Adrenal gland (tissue), 12 donors: Measurements from ENCODE around the gene RAD17. TPM values are rescaled to one million over a fixed set of nuclear protein-coding genes. Genes with fewer than 3 reads are reported as not detected.
"Not testable (repeated sequence)": the region's sequence is repeated elsewhere in the genome, so short reads cannot be mapped to it uniquely, and the experiment has no call there.

Experiments
- DNase-seq, 7 donors: peaks; one replicate each; pipeline ENCODE4 v3.0.0-alpha.2; 2019 to 2020
- H3K27ac ChIP-seq, 5 donors: fragments of 200-600 bp; sonication (generic) in 4 of 5; 1 replicate in 3 of 5; 2 replicates in 2 of 5; pipeline versions ENCODE4 v1.5.1 to v1.8.0; 2016 to 2020; ENCODE audit warnings: mild to moderate bottlenecking in 1 of 5
- H3K27me3 ChIP-seq: fragments of 200-600 bp; 2 replicates; pipeline ENCODE4 v1.8.0; 2021
- H3K36me3 ChIP-seq, 2 donors: fragments of 200-600 bp; replicated peaks in 1 of 2; 1 replicate in 1 of 2; 2 replicates in 1 of 2; pipeline versions ENCODE4 v1.5.1 to v1.8.0; 2018 to 2022
- H3K4me1 ChIP-seq, 2 donors: fragments of 200-600 bp; replicated peaks in 1 of 2; 1 replicate in 1 of 2; 2 replicates in 1 of 2; pipeline versions ENCODE4 v1.5.1 to v1.8.0; 2018 to 2021
- H3K4me3 ChIP-seq, 4 donors: fragments of 200-600 bp; sonication (generic) in 3 of 4; one replicate each; pipeline ENCODE4 v1.5.1; 2016 to 2018
- H3K9me3 ChIP-seq, 3 donors: fragments of 200-600 bp; sonication (generic) in 1 of 3; replicated peaks in 1 of 3; 1 replicate in 2 of 3; 2 replicates in 1 of 3; pipeline versions ENCODE4 v1.5.1 to v1.8.0; 2016 to 2021
- POLR2A ChIP-seq, 2 donors: fragments of 450-650 bp; IDR thresholded peaks; one replicate each; pipeline ENCODE4 v1.6.1; 2017; ENCODE audit warnings: antibody characterized with exemption in 2 of 2, mild to moderate bottlenecking in 2 of 2, moderate library complexity in 1 of 2
- WGBS, 4 donors: extraction: QIAGEN DNeasy Blood & Tissue Kit in 2 of 4; methylation state at CpG; one replicate each; pipeline versions ENCODE4 v1.1.5 to v1.1.7; 2013 to 2017; 5-methylcytosine and 5-hydroxymethylcytosine counted together
- intact Hi-C, 2 donors: fragments of 100-400 bp; cut with DNase I; formaldehyde crosslinking; loops; one replicate each; pipeline versions ENCODE4 v1.14.1 to v1.15.0; 2022 to 2023
- polyA plus RNA-seq, 3 donors: library from polyadenylated mRNA; stranded (reverse); fragments of 200-250 nt in 2 of 3; fragments of 350-450 nt in 1 of 3; fragmentation: Illumina TruSeq in 1 of 3; extraction: RNeasy Lipid Tissue Mini Kit (QIAGEN cat#74804) in 1 of 3; gene quantifications; one replicate each; pipeline ENCODE4 v1.2.3, GENCODE V29; 2013 to 2014
- total RNA-seq, 9 donors: library from RNA; depleted of rRNA in 4 of 9; stranded (reverse); fragments of >200 nt in 4 of 9; fragments of 120-200 nt in 1 of 9; fragmentation: NEBNext Ultra II Directional in 1 of 9; extraction: Animal tissue kit (Norgen Biotek cat#: 25700) in 1 of 9; gene quantifications; one replicate each; pipeline versions ENCODE4 v1.1.0 to v1.2.4, GENCODE V29; 2013 to 2023
- TF ChIP-seq, protein P1 (sequence below), 6 experiments: fragments of 450-650 bp in 4 of 6; fragments of 200-600 bp in 2 of 6; sonication (generic) in 1 of 6; IDR thresholded peaks; 1 replicate in 5 of 6; 2 replicates in 1 of 6; pipeline versions ENCODE4 v1.5.1 to v1.8.0; 2016 to 2021; ENCODE audit warnings: antibody characterized with exemption in 6 of 6, mild to moderate bottlenecking in 2 of 6, moderate library complexity in 1 of 6
- donor health status: healthy with polysubstance abuse.
- donor health status: Bipolar disorder and iron deficiency.
- donor health status: DM: yes; HTN: yes; CAD: no.
- donor health status: DM: no; HTN: no; CAD: no.
- donor health status: DM: no; HTN: no; CAD: no.
- donor health status: DM: yes; HTN: yes; CAD: no.

Gene RAD17
- total and polyA plus RNA-seq, 12 donors, result 10.4 to 33.6 (median 20.6) TPM

DNA sequence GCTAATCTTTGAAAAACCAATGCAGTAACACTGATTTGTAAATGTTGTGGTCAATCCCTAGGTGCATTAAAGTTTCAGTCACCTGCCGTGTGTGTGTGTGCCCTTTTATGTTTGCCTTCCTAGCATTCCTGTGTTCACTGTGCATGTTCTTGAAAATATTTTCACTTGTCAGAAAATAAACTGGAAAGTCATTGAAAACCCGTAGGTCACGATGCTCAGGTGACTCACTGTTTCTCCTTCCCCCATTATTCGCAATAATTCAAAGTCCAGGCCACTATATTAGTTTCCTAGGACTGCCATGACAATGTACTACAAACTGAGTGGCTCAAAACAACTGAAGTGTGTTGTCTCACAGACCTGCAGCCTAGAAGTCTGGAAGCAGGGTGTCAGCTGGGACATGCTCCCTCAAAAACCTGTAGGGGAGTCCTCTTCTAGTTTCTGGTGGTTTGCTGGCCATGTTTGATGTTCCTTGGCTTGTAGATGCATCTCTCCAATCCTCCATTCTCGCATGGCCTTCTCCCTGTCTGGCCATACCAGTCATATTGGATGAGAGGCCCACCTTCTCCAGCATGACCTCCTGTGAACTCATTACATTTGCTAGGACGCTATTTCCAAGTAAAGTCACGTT, 74.6 kb downstream of the RAD17 start:
- H3K4me3 ChIP-seq, result no peak overlapping the region
- TF ChIP-seq, protein P1, sequence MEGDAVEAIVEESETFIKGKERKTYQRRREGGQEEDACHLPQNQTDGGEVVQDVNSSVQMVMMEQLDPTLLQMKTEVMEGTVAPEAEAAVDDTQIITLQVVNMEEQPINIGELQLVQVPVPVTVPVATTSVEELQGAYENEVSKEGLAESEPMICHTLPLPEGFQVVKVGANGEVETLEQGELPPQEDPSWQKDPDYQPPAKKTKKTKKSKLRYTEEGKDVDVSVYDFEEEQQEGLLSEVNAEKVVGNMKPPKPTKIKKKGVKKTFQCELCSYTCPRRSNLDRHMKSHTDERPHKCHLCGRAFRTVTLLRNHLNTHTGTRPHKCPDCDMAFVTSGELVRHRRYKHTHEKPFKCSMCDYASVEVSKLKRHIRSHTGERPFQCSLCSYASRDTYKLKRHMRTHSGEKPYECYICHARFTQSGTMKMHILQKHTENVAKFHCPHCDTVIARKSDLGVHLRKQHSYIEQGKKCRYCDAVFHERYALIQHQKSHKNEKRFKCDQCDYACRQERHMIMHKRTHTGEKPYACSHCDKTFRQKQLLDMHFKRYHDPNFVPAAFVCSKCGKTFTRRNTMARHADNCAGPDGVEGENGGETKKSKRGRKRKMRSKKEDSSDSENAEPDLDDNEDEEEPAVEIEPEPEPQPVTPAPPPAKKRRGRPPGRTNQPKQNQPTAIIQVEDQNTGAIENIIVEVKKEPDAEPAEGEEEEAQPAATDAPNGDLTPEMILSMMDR (IDR thresholded peaks at IDR 0.05), result no peak
- TF ChIP-seq POLR2A (IDR thresholded peaks at IDR 0.05), result no peak

DNA sequence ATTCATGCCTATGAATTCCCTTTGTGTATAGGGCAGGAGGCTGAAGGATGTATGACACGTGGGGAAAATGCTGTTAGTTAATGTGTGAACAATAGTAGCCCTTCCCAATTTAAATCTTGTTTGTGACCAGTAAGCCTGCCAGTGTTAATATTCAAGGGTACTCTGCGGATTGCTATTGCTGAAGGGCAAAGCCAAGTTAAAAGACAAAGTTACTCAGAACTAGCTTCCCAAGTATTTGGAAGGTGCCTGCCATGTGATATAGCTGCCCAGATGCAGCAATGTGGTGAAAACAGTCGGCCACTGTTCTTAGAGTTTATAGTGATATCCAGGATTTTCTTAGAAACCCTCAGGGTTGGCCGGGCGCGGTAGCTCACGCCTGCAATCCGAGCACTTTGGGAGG, 79.9 kb downstream of the RAD17 start:
- DNase-seq, result no peak
- no peak overlapping the region for H3K27ac ChIP-seq

More for the DNA sequence above, 74.6 kb downstream of the RAD17 start:
- Histone ChIP-seq H3K27ac (no peak overlapping the region), H3K36me3 (no peaks in the 10 kb centered on the region), H3K9me3 (no peaks in the 10 kb centered on the region), H3K27me3 (no peaks in the 10 kb centered on the region), H3K4me1 (no peaks in the 10 kb centered on the region)
- intact Hi-C loops, result no loop called here
- DNase-seq, result no peak
- 79 to 87% (median 83%) methylated on average over 7 of the region's 7 CpGs for WGBS, 4 donors

DNA sequence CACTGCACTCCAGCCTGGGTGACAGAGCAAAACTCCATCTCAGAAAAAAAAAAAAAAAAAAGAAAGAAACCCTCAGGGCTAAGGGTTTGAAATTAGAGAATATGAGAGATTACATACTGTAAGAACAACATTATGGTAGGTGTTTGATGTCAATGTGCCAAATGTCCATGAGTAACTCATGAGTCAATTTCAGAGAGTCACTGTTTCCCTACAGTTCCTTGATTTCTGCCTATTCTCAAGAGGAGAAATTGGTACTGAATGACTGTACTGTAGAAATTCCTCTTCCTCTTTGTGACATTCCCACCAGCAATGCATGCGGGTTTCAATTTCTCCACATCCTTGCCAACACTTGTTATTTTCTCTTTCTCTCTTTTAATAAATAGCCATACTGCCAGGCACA, 80.5 kb downstream of the RAD17 start:
- TF ChIP-seq POLR2A (IDR thresholded peaks at IDR 0.05), result no peak
- TF ChIP-seq, protein P1 (IDR thresholded peaks at IDR 0.05), result no peak
- DNase-seq, result no peak
- intact Hi-C loops, result no loop called here
- Histone ChIP-seq H3K27me3 (no peaks in the 10 kb centered on the region), H3K9me3 (no peaks in the 10 kb centered on the region), H3K27ac (no peak overlapping the region), H3K4me3 (no peak overlapping the region), H3K36me3 (no peaks in the 10 kb centered on the region), H3K4me1 (no peaks in the 10 kb centered on the region)
- 81 to 95% (median 84%) methylated on average over 1 of the region's 1 CpG for WGBS, 4 donors

More for the DNA sequence above, 79.9 kb downstream of the RAD17 start:
- WGBS, 4 donors, result 86 to 91% (median 87%) methylated on average over 8 of the region's 8 CpGs
- no peak for TF ChIP-seq POLR2A (IDR thresholded peaks at IDR 0.05)
- TF ChIP-seq, protein P1 (IDR thresholded peaks at IDR 0.05), result no peak
- no peak overlapping the region for H3K4me3 ChIP-seq
- H3K36me3 ChIP-seq, result no peaks in the 10 kb centered on the region
- no peaks in the 10 kb centered on the region for H3K27me3 ChIP-seq
- no peaks in the 10 kb centered on the region for H3K4me1 ChIP-seq
- intact Hi-C loops, result no loop called here
- no peaks in the 10 kb centered on the region for H3K9me3 ChIP-seq

DNA sequence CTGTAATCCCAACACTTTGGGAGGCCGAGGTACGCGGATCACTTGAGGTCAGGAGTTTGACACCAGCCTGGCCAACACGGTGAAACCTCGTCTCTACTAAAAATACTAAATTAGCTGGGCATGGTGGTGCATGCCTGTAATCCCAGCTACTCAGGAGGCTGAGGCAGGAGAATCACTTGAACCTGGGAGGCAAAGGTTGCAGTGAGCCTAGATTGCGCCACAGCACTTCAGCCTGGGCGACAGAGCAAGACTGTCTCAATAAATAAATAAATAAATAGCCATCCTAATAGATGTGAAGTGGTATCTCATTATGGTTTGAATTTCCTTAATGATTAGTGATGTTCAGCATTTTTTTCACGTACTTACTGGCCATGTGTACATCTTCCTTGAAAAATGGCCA, 80.9 kb downstream of the RAD17 start:
- H3K36me3 ChIP-seq, H3K4me3 ChIP-seq, H3K27me3 ChIP-seq, H3K4me1 ChIP-seq, intact Hi-C loops, H3K27ac ChIP-seq, H3K9me3 ChIP-seq, DNase-seq: not testable (repeated sequence)
- 90 to 94% (median 92%) methylated on average over 8 of the region's 8 CpGs for WGBS, 4 donors
